HepG2 (cell line): ENCODE results near the gene HSD11B2. TPM values are rescaled to one million over a fixed set of nuclear protein-coding genes. Genes with fewer than 3 reads are reported as not detected.
A peak's percentile ranks its signal among the peaks of the same experiment; 100 is the strongest.

Experiments
- CBX2 ChIP-seq, 2 experiments: fragments of 200-600 bp in 1 of 2; sonication (generic); formaldehyde crosslinking in 1 of 2; IDR thresholded peaks; 2 replicates each; pipeline versions ENCODE4 v1.7.0 to v1.8.1; 2018 to 2022; ENCODE audit warnings: low read depth in 2 of 2, low read length in 1 of 2, mild to moderate bottlenecking in 1 of 2, missing genetic modification reagents in 1 of 2
- ERF ChIP-seq: IDR thresholded peaks from 2 replicates; pipeline ENCODE4 v1.6.1; 2018; ENCODE audit warnings: missing biosample characterization, missing genetic modification reagents
- FOXJ3 ChIP-seq: sonication (generic); formaldehyde crosslinking; IDR thresholded peaks from 2 replicates; pipeline ENCODE4 v1.4.0; 2020; ENCODE audit warnings: missing genetic modification reagents, mild to moderate bottlenecking, borderline replicate concordance
- HOMEZ ChIP-seq: IDR thresholded peaks from 2 replicates; pipeline ENCODE4 v1.6.1; 2016; ENCODE audit warnings: low read depth
- HOXA3 ChIP-seq: sonication (generic); formaldehyde crosslinking; IDR thresholded peaks from 2 replicates; pipeline ENCODE4 v1.5.0; 2020; ENCODE audit warnings: missing genetic modification reagents
- IRF9 ChIP-seq: sonication (generic); formaldehyde crosslinking; IDR thresholded peaks from 2 replicates; pipeline ENCODE4 v1.8.0; 2022; ENCODE audit warnings: missing genetic modification reagents, mild to moderate bottlenecking, borderline replicate concordance
- RBAK ChIP-seq: sonication (generic); formaldehyde crosslinking; IDR thresholded peaks from 2 replicates; pipeline ENCODE4 v1.5.1; 2020; ENCODE audit warnings: mild to moderate bottlenecking, missing genetic modification reagents
- SNAPC2 ChIP-seq: sonication (generic); formaldehyde crosslinking; IDR thresholded peaks from 2 replicates; pipeline ENCODE4 v1.8.1; 2022; ENCODE audit warnings: mild to moderate bottlenecking, missing genetic modification reagents
- TBX3 ChIP-seq: fragments of 450-650 bp; IDR thresholded peaks from 2 replicates; pipeline ENCODE4 v1.6.1; 2017; ENCODE audit warnings: antibody characterized with exemption, mild to moderate bottlenecking, inconsistent platforms, borderline replicate concordance
- ZBTB1 ChIP-seq: sonication (generic); formaldehyde crosslinking; IDR thresholded peaks from 2 replicates; pipeline ENCODE4 v1.4.0; 2020; ENCODE audit warnings: missing genetic modification reagents, borderline replicate concordance
- ZNF12 ChIP-seq: sonication (generic); formaldehyde crosslinking; IDR thresholded peaks from 2 replicates; pipeline ENCODE4 v1.5.0; 2020; ENCODE audit warnings: missing genetic modification reagents
- ZNF138 ChIP-seq: sonication (generic); formaldehyde crosslinking; IDR thresholded peaks from 2 replicates; pipeline ENCODE4 v1.5.0; 2020; ENCODE audit warnings: mild to moderate bottlenecking, low read depth, missing genetic modification reagents
- ZNF205 ChIP-seq: IDR thresholded peaks from 2 replicates; pipeline ENCODE4 v1.6.1; 2018; ENCODE audit warnings: missing biosample characterization, missing genetic modification reagents
- ZNF44 ChIP-seq: sonication (generic); formaldehyde crosslinking; IDR thresholded peaks from 2 replicates; pipeline ENCODE4 v1.5.1; 2020; ENCODE audit warnings: mild to moderate bottlenecking, missing genetic modification reagents
- ZNF552 ChIP-seq: sonication (generic); formaldehyde crosslinking; IDR thresholded peaks from 2 replicates; pipeline ENCODE4 v1.9.0; 2022; ENCODE audit warnings: missing genetic modification reagents, mild to moderate bottlenecking, borderline replicate concordance
- polyA plus RNA-seq, 8 experiments: library from polyadenylated mRNA; depleted of rRNA in 3 of 8; stranded (reverse) in 7 of 8; unstranded in 1 of 8; fragments of >200 nt; fragmentation: Illumina TruSeq in 4 of 8; extraction: Trizol in 4 of 8; gene quantifications; 2 replicates each; pipeline versions ENCODE4 v1.2.1 to v1.2.3, GENCODE V29; 2011 to 2016; ENCODE audit warnings: low read depth in 4 of 8, missing spikeins in 1 of 8, mixed read lengths in 1 of 8; ENCODE audit not compliant: insufficient read depth in 1 of 8
- total RNA-seq, 5 experiments: library from RNA; depleted of rRNA; stranded (reverse); fragments of >200 nt; fragmentation: Illumina TruSeq; extraction: Trizol; gene quantifications; 2 replicates each; pipeline ENCODE4 v1.2.3, GENCODE V29; 2016; ENCODE audit warnings: low read depth in 1 of 5
- TF ChIP-seq, protein P1 (sequence below), 2 experiments: sonication (generic) in 1 of 2; formaldehyde crosslinking in 1 of 2; IDR thresholded peaks; 2 replicates each; pipeline versions ENCODE4 v1.4.0 to v1.6.1; 2016 to 2020; ENCODE audit warnings: borderline replicate concordance in 1 of 2, low read depth in 1 of 2, mild to moderate bottlenecking in 1 of 2, missing genetic modification reagents in 1 of 2
- TF ChIP-seq, protein P2 (sequence below): sonication (generic); formaldehyde crosslinking; IDR thresholded peaks from 2 replicates; pipeline ENCODE4 v1.5.0; 2020; ENCODE audit warnings: mild to moderate bottlenecking, missing genetic modification reagents, moderate library complexity
- TF ChIP-seq, protein P3 (sequence below): IDR thresholded peaks from 2 replicates; pipeline ENCODE4 v1.6.1; 2016

Gene HSD11B2
- total and polyA plus RNA-seq, 2 of the 13 experiments (the other 11 are each of a cell fraction or from before 2014, with no cell fraction given), result 8.9 to 13.6 TPM

DNA sequence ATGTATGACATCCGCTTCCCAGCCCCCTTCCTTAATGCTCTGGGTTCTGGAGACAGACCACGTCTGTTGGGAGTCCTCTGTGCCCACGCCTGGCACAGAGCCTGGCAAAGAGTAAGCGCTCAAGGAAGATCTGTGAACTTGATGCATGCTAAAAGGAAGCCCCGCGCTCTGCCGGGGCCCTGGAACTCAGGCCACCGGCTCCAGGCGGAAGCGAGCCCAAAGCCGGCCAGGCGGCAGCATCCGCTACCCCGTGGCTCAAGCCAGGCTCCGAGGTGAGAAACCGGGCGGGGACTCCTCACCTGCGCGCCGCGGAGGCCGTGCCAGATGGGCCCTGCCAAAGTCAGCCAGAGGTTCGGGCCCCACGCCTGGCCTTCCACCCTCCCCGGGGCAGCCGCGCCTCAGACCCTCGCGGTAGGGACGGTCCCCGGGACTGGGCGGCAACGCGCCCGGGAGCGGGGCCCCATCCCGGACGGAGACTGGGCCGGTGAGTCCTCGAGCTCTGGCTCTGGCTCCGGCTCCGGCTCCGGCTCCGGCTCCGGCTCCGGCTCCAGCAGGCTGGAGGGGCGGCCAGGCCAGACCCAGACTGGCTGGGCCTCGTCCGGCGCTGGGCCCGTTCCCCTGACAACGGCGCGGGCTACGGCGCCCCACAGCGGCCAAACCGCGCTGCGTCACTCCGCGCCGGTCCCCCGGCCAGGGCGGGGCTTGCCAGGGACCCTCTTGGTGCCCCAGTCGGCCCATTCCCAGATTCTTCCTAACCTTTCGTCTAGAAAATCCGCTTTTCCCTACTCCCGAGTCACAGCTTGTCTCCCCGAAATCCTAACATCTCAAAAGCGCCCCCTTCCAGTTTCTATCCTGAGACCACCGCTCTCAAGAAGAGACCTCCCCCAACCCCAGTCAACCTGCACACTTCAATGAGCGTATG is 14.8 kb upstream of the HSD11B2 start, which contains the start of gene ZDHHC1 (continued):
- TF ChIP-seq TBX3 (no peak), IRF9 (CRISPR knock-in tag) (peak; percentile 78; the same call in 1 of the 2 replicates), CBX2 (IDR thresholded peaks at IDR 0.05; ENCODE audit: low read depth, low read length) (no peak), CBX2 (CRISPR knock-in tag; IDR thresholded peaks at IDR 0.05; ENCODE audit: low read depth) (0 out of 2 replicates have a peak, but pooled peaks have one; percentile 17), ZNF552 (CRISPR knock-in tag) (peak; percentile 50; the same call in 1 of the 2 replicates), RBAK (CRISPR knock-in tag) (no peak), ERF (CRISPR knock-in tag) (peak; percentile 48; the same call in 1 of the 2 replicates), FOXJ3 (CRISPR knock-in tag) (no peak), ZBTB1 (CRISPR knock-in tag) (no peak), ZNF12 (no peak), ZNF205 (CRISPR knock-in tag) (peak; percentile 20; the same call in 1 of the 2 replicates), ZNF138 (CRISPR knock-in tag) (0 out of 2 replicates have a peak, but pooled peaks have one; percentile 32), HOXA3 (CRISPR knock-in tag) (no peak; the same call in 1 of the 2 replicates), SNAPC2 (CRISPR knock-in tag) (no peak), ZNF44 (CRISPR knock-in tag) (no peak), HOMEZ (CRISPR knock-in tag) (no peak)
- TF ChIP-seq, protein P1, sequence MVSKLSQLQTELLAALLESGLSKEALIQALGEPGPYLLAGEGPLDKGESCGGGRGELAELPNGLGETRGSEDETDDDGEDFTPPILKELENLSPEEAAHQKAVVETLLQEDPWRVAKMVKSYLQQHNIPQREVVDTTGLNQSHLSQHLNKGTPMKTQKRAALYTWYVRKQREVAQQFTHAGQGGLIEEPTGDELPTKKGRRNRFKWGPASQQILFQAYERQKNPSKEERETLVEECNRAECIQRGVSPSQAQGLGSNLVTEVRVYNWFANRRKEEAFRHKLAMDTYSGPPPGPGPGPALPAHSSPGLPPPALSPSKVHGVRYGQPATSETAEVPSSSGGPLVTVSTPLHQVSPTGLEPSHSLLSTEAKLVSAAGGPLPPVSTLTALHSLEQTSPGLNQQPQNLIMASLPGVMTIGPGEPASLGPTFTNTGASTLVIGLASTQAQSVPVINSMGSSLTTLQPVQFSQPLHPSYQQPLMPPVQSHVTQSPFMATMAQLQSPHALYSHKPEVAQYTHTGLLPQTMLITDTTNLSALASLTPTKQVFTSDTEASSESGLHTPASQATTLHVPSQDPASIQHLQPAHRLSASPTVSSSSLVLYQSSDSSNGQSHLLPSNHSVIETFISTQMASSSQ (IDR thresholded peaks at IDR 0.05; ENCODE audit: low read depth), result no peak
- TF ChIP-seq, protein P1 (CRISPR knock-in tag; IDR thresholded peaks at IDR 0.05; ENCODE audit: borderline replicate concordance), result 0 out of 2 replicates have a peak, but pooled peaks have one; percentile 20
- TF ChIP-seq, protein P2, sequence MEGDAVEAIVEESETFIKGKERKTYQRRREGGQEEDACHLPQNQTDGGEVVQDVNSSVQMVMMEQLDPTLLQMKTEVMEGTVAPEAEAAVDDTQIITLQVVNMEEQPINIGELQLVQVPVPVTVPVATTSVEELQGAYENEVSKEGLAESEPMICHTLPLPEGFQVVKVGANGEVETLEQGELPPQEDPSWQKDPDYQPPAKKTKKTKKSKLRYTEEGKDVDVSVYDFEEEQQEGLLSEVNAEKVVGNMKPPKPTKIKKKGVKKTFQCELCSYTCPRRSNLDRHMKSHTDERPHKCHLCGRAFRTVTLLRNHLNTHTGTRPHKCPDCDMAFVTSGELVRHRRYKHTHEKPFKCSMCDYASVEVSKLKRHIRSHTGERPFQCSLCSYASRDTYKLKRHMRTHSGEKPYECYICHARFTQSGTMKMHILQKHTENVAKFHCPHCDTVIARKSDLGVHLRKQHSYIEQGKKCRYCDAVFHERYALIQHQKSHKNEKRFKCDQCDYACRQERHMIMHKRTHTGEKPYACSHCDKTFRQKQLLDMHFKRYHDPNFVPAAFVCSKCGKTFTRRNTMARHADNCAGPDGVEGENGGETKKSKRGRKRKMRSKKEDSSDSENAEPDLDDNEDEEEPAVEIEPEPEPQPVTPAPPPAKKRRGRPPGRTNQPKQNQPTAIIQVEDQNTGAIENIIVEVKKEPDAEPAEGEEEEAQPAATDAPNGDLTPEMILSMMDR (CRISPR knock-in tag), result peak; percentile 89
- TF ChIP-seq, protein P3, sequence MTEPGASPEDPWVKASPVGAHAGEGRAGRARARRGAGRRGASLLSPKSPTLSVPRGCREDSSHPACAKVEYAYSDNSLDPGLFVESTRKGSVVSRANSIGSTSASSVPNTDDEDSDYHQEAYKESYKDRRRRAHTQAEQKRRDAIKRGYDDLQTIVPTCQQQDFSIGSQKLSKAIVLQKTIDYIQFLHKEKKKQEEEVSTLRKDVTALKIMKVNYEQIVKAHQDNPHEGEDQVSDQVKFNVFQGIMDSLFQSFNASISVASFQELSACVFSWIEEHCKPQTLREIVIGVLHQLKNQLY (CRISPR knock-in tag), result no peak
